Endothelial cell (in vitro differentiated cells): ENCODE data around the gene STARD3NL. TPM values are rescaled to one million over a fixed set of nuclear protein-coding genes. Genes with fewer than 3 reads are reported as not detected.

Experiments used
- DNase-seq: peaks from one replicate; pipeline ENCODE4 v3.0.0; 2021; ENCODE audit warnings: low spot score
- H3K27ac Mint-ChIP-seq: one replicate; pipeline ENCODE4 v1.8.0; 2021; ENCODE audit warnings: mixed read lengths, inconsistent platforms; ENCODE audit not compliant: unreplicated experiment
- H3K27me3 Mint-ChIP-seq: one replicate; pipeline ENCODE4 v1.8.0; 2021; ENCODE audit warnings: mild to moderate bottlenecking, moderate library complexity, mixed read lengths, inconsistent platforms; ENCODE audit not compliant: unreplicated experiment
- H3K36me3 Mint-ChIP-seq: one replicate; pipeline ENCODE4 v1.8.0; 2021; ENCODE audit warnings: mild to moderate bottlenecking, low read depth, mixed read lengths, inconsistent platforms; ENCODE audit not compliant: unreplicated experiment
- H3K4me1 Mint-ChIP-seq: one replicate; pipeline ENCODE4 v1.8.0; 2021; ENCODE audit warnings: mild to moderate bottlenecking, mixed read lengths, inconsistent platforms; ENCODE audit not compliant: unreplicated experiment
- H3K4me3 Mint-ChIP-seq: one replicate; pipeline ENCODE4 v1.8.0; 2021; ENCODE audit warnings: mild to moderate bottlenecking, mixed read lengths, inconsistent platforms; ENCODE audit not compliant: unreplicated experiment
- H3K9me3 Mint-ChIP-seq: one replicate; pipeline ENCODE4 v1.8.0; 2021; ENCODE audit warnings: mixed read lengths, inconsistent platforms; ENCODE audit not compliant: unreplicated experiment
- total RNA-seq: library from RNA; stranded (reverse); fragmentation: NEBNext Ultra II Directional; extraction: Animal tissue kit (Norgen Biotek cat#: 25700); gene quantifications from one replicate; pipeline ENCODE4 v1.2.1, GENCODE V29; 2021; ENCODE audit not compliant: unreplicated experiment
- TF ChIP-seq, protein P1 (sequence below): fragments of 200-600 bp; sonication (generic); IDR thresholded peaks from one replicate; pipeline ENCODE4 v1.5.0; 2021; ENCODE audit warnings: antibody characterized with exemption; ENCODE audit not compliant: unreplicated experiment

STARD3NL gene
- total RNA-seq, 1 donor from 2014 or later: 92.6 TPM

DNA sequence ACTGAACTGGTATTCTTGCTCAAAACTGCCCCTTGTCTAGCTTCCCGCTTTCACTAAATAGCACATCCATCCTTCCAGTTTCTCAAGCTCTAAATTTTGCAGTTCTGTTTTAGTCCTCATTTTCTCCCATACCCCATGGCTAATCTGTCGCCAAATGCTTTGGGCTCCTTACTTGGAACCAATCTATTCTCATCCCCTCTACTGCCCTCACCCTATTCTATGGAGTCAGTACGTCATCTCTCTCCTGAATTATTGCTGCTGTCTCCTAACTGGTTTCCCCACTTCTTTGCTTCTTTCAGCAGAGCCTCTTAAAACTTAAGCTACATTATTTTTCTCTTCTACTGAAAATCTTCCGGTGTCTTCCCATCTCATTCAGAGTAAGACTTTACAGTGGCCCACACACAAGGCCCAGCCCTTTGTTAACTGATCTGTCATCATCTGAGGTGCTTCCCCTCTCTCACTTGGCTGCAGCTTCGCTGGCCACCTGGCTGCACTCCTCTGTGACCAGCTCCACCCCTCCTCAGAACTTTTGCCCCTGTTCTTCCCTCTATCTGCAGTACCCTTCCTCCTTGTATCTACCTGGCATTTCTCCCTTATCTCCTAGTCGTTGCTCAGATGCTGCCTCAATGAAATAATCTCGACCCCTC lies 9.9 kb downstream of the STARD3NL start:
- Mint-ChIP-seq H3K27ac (no peak overlapping the region), H3K27me3 (peaks cover 1% of the 10 kb centered on the region), H3K9me3 (no peaks in the 10 kb centered on the region), H3K36me3 (peaks cover 13% of the 10 kb centered on the region), H3K4me1 (peaks cover 11% of the 10 kb centered on the region), H3K4me3 (no peak overlapping the region)
- TF ChIP-seq, protein P1, sequence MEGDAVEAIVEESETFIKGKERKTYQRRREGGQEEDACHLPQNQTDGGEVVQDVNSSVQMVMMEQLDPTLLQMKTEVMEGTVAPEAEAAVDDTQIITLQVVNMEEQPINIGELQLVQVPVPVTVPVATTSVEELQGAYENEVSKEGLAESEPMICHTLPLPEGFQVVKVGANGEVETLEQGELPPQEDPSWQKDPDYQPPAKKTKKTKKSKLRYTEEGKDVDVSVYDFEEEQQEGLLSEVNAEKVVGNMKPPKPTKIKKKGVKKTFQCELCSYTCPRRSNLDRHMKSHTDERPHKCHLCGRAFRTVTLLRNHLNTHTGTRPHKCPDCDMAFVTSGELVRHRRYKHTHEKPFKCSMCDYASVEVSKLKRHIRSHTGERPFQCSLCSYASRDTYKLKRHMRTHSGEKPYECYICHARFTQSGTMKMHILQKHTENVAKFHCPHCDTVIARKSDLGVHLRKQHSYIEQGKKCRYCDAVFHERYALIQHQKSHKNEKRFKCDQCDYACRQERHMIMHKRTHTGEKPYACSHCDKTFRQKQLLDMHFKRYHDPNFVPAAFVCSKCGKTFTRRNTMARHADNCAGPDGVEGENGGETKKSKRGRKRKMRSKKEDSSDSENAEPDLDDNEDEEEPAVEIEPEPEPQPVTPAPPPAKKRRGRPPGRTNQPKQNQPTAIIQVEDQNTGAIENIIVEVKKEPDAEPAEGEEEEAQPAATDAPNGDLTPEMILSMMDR: no peak
- DNase-seq: no peak

DNA sequence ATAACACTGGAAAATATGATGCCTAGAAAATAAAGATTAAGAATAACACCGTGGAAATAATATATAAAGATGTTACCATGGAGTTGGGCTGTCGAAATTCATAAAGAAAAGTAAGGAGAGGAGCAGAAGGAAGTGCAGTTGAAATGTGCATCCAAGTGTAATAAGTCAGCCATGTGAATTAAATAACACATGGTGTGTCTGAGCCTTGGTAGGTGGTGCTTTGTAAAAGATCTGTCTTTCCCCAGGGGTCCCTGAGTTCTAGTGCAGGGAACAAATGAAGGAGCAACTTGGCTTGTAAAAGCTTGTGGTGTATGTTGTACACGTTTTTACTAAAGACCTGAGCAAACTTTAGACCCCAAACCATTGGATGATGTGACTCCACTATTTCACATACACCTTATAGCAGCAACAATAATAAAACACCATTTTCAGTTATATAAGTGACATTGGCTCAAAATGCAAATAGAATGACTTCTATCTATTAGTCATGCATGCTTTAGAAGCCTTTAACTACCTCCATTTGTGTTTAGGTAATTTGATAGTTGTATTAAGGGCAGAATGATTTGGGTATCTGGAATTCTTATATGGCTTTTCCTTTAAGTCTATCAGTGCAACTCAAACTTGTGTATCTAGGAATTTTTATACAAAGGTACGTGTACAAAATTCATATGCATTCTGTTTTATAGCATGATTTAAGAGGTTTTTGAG lies 11.3 kb downstream of the STARD3NL start:
- Mint-ChIP-seq H3K36me3 (peaks cover 3% of the 10 kb centered on the region), H3K27me3 (peaks cover 1% of the 10 kb centered on the region), H3K4me3 (no peak overlapping the region), H3K9me3 (no peaks in the 10 kb centered on the region), H3K27ac (no peak overlapping the region), H3K4me1 (peaks cover 8% of the 10 kb centered on the region)
- TF ChIP-seq, protein P1: no peak
- DNase-seq: no peak

DNA sequence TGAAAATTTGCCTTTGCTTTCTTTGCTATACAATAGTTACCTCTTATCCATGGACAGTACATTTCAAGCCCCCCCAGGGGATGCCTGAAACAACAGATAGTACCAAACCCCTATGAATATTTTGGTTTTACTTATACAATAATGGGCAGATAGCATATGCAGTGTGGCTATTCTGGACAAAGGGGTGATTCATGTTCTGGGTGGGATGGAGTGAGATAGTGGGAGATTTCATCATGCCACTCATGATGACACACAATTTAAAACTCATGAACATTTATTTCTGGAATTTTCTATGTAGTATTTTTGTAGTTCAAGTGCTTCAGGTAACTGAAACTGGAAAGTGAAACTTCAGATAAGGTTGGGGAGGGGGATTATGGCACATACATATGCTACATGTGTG lies 12.0 kb downstream of the STARD3NL start:
- Mint-ChIP-seq H3K4me3 (no peak overlapping the region), H3K9me3 (no peaks in the 10 kb centered on the region), H3K27me3 (peaks cover 1% of the 10 kb centered on the region), H3K27ac (no peak overlapping the region), H3K4me1 (peaks cover 8% of the 10 kb centered on the region), H3K36me3 (peaks cover 3% of the 10 kb centered on the region)
- no peak for DNase-seq
- TF ChIP-seq, protein P1: no peak

DNA sequence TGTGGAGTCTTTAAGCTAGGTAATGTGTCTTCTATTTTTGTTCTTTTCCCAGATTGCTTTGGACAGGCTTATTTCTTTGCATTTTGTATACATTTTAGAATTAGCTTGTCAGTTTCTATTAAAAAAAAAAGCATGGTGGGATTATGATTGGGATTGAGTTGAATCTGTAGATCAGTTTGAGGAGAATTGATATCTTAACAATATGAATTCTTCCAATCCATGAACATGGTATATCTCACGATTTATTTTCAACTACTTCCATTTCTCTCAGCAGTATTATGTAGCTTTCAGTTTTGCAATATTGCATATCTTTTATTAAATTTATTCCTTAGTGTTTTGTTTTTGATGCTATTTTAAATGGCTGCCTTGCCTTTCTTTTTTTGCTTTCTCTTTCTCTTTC lies 13.7 kb downstream of the STARD3NL start:
- Mint-ChIP-seq H3K27ac (no peak overlapping the region), H3K36me3 (no peaks in the 10 kb centered on the region), H3K4me3 (no peak overlapping the region), H3K4me1 (peaks cover 18% of the 10 kb centered on the region), H3K27me3 (peaks cover 1% of the 10 kb centered on the region), H3K9me3 (no peaks in the 10 kb centered on the region)
- TF ChIP-seq, protein P1: no peak
- DNase-seq: no peak

DNA sequence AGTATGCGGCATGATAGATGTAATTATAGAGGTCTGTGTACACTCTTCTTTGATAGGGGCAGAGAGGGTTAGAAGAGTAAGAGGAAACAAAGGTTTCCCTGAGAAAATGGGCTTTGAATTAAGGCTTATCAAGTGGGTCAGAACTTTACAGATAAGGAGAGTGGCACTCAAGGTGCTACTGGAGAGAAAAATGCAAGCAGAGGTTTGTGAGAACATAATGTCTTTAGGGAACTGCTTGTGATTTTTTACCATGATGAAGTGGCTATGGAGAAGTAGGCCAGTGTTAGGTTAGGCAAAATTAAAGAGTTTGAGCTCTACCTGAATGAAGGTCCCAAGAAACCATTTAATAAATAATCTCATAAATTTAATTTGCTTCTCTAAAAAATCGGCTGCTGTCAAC lies 14.3 kb downstream of the STARD3NL start:
- TF ChIP-seq, protein P1: no peak
- Mint-ChIP-seq H3K27me3 (peaks cover 1% of the 10 kb centered on the region), H3K36me3 (no peaks in the 10 kb centered on the region), H3K4me1 (peaks cover 23% of the 10 kb centered on the region), H3K27ac (no peak overlapping the region), H3K4me3 (no peak overlapping the region), H3K9me3 (no peaks in the 10 kb centered on the region)
- no peak for DNase-seq
